ENCODE measurements around the gene SLC22A12. TPM values are rescaled to one million over a fixed set of nuclear protein-coding genes. Genes with fewer than 3 reads are reported as not detected.

Gene SLC22A12
- total RNA-seq, 4 donors from 2014 or later, result not detected

- no peaks in the 10 kb centered on the region for H3K36me3 ChIP-seq
- DNase-seq, result no peak
- H3K4me1 ChIP-seq, result peaks cover 4 to 9% (median 4%) of the 10 kb centered on the region in 3 donors
- WGBS, 2 donors, result 62 to 72% methylated on average over 11 to 12 of the region's 12 CpGs
- intact Hi-C loops (cut with DNase I), result no loop called here
- no peak overlapping the region for H3K27ac ChIP-seq
- no peaks in the 10 kb centered on the region for H3K9me3 ChIP-seq
- TF ChIP-seq CTCF (IDR thresholded peaks at IDR 0.05) (no peak), POLR2A (IDR thresholded peaks at IDR 0.05) (no peak)
- H3K27me3 ChIP-seq, result peaks cover 0 to 49% (median 0%) of the 10 kb centered on the region in 4 donors
- no peak overlapping the region for H3K4me3 ChIP-seq
Measured at GRCh38 chr11:64608636-64609035, 17.6 kb downstream of the SLC22A12 start.

GRCh38 chr11:64609436-64610047, 18.5 kb downstream of the SLC22A12 start:
- peaks cover 4 to 9% (median 4%) of the 10 kb centered on the region in 3 donors for H3K4me1 ChIP-seq
- H3K9me3 ChIP-seq, result no peaks in the 10 kb centered on the region
- H3K27me3 ChIP-seq, result peaks cover 0 to 49% (median 0%) of the 10 kb centered on the region in 4 donors
- intact Hi-C loops (cut with DNase I), result no loop called here
- no peak for DNase-seq
- 73 to 100% methylated on average over 1 to 5 of the region's 5 CpGs for WGBS, 2 donors
- no peak overlapping the region for H3K4me3 ChIP-seq
- TF ChIP-seq POLR2A (IDR thresholded peaks at IDR 0.05) (no peak), CTCF (IDR thresholded peaks at IDR 0.05) (no peak)
- no peaks in the 10 kb centered on the region for H3K36me3 ChIP-seq
- no peak overlapping the region for H3K27ac ChIP-seq

GRCh38 chr11:64610596-64610995, 19.6 kb downstream of the SLC22A12 start:
- Histone ChIP-seq H3K9me3 (no peaks in the 10 kb centered on the region), H3K36me3 (no peaks in the 10 kb centered on the region), H3K4me1 (peaks cover 4 to 9% (median 4%) of the 10 kb centered on the region in 3 donors), H3K27me3 (peaks cover 0 to 42% (median 0%) of the 10 kb centered on the region in 4 donors), H3K27ac (no peak overlapping the region), H3K4me3 (no peak overlapping the region)
- no peak for DNase-seq
- 100% methylated on average over 3 of the region's 3 CpGs; no CpG with 5 or more reads in 1 of the 2 donors for WGBS, 2 donors
- intact Hi-C loops (cut with DNase I), result no loop called here
- no peak for TF ChIP-seq POLR2A (IDR thresholded peaks at IDR 0.05)
- TF ChIP-seq CTCF (IDR thresholded peaks at IDR 0.05), result no peak

GRCh38 chr11:64611176-64611575, 20.2 kb downstream of the SLC22A12 start:
- no peak for DNase-seq

More at GRCh38 chr11:64611176-64611575, 20.2 kb downstream of the SLC22A12 start:
- no peak overlapping the region for H3K4me3 ChIP-seq
- H3K27ac ChIP-seq, result no peak overlapping the region
- no peaks in the 10 kb centered on the region for H3K9me3 ChIP-seq
- WGBS, 2 donors, result 50% methylated on average over 1 of the region's 2 CpGs; no CpG with 5 or more reads in 1 of the 2 donors
- no peak for TF ChIP-seq POLR2A (IDR thresholded peaks at IDR 0.05)
- TF ChIP-seq CTCF (IDR thresholded peaks at IDR 0.05), result no peak
- peaks cover 4 to 9% (median 4%) of the 10 kb centered on the region in 3 donors for H3K4me1 ChIP-seq
- peaks cover 0 to 36% (median 0%) of the 10 kb centered on the region in 4 donors for H3K27me3 ChIP-seq
- H3K36me3 ChIP-seq, result no peaks in the 10 kb centered on the region
- intact Hi-C loops (cut with DNase I), result no loop called here
